AG08396 (cell line): ENCODE data around the gene MTHFSD.

Experiments
- DNase-seq: peaks from one replicate; pipeline ENCODE4 v3.0.0; 2012; ENCODE audit warnings: low spot score, mixed read lengths

MTHFSD gene

DNA sequence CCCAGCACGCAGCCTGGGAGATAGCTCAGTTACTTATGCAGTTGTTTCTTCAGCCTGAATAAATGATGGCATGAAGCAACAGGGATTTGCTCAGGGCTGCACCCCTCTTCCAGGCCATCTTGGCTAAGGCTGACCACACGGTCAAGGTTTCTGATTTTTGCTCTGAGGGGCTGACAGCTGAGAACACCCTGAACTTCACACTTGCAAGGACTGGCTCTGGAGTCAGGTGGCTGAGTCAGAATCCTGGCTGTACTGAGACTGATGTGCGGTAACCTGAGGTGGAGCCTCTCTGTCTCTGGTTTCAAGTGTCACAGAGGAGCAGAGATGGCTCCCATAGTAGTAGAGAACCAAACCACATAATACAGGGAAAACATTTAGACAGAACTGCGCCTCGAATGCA lies 4.8 kb downstream of the MTHFSD start:
- DNase-seq = no peak

- DNase-seq = no peak
These were observed 5.2 kb downstream of the MTHFSD start for GRCh38 chr16:86549893-86550190.

- DNase-seq = no peak
These were observed 5.8 kb downstream of the MTHFSD start for GRCh38 chr16:86549076-86549892.

DNA sequence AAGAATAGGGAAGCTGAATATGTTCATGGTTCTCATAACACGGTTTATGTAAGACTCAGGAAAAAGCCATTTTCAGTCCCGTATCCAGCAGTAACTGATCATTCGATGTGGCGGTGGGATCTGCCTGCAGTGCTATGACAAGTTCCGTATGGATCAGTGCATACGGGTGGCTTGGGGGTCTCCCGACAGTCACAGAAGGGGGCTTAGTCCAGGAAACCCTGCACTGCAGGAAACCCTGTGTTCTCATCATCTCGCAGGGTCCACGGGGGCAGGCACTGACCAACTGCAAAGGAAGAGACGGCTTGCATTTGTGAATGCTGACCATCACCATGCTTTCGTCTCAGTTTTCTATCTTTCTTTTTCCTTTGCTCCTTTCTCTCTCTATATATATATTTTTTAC lies 7.7 kb downstream of the MTHFSD start:
- no peak for DNase-seq

- no peak for DNase-seq
These were observed 8.4 kb downstream of the MTHFSD start for GRCh38 chr16:86546638-86547013.

GRCh38 chr16:86545954-86546637 lies 8.9 kb downstream of the MTHFSD start:
- DNase-seq = no peak

GRCh38 chr16:86545481-86545880 lies 9.6 kb downstream of the MTHFSD start:
- no peak for DNase-seq

- DNase-seq = no peak
These were observed 12.0 kb downstream of the MTHFSD start for GRCh38 chr16:86542756-86543750.

GRCh38 chr16:86541560-86541959 lies 13.5 kb downstream of the MTHFSD start:
- DNase-seq = no peak

DNA sequence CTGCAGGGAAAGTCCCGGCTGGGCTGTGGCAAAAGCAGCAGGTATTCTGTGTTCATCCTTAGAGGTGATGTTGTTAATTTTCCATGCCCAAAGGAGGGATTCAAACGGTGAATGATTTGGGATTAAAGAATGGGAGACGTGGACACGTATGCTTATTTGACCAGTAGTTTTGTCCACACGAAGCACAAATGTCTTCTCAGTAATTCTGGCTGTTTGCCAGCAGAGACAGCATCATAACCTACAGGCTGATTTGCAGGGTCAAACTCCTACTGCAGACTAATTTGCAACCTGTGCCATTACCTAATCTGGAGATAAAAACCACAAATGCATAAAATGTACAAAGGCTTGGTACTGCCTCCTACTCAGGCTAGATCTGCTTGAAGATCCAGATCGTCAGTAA lies 14.1 kb downstream of the MTHFSD start:
- no peak for DNase-seq

DNA sequence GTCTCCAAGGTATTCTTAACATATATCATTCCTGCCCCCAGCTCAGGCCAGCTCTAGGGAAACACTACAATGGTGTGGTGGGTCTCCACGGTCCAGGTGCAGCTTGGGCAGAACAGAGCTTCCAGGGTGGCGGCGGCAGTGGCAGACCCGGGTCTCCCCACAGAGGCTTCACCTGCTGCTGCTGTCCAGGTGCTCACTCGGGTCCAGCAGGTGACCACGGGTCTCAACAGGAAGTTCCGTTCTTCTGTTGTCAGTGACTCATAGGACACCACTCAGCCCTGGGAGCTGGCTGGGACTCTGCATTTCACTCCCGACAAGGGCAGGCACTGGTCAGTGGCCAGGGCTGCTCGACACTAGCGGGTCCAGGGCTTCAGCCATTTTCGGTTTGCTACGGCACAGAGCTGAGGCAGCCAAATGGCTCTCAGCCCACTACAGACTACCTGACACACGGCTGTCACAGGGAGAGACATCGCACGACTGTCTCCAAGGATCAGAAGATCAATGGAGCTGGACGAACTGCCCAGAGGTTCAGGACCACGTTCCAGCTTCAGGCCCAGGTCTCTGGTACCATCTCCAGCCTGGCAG lies 16.7 kb downstream of the MTHFSD start:
- no peak for DNase-seq

- no peak for DNase-seq
These were observed 17.5 kb downstream of the MTHFSD start for GRCh38 chr16:86537486-86537885.

DNA sequence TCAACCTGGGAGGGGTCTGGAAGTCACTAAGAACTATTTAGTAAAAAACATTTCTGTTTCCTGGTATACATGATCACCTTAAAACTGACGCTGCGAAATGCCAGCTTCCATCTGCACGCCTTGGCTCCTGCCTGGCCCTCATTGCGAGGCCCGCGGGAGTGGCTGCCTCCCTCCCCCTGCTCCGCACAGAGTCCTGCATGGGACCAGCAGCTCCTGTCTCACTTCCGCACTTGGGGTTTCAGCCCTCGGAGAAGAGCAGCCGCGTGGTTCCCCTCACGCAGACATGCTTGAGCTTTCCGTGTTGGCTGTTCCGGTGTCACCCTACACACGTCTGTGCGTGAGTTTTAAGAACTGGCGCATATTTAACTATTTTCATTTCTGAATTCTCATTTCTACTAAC lies 18.4 kb downstream of the MTHFSD start:
- no peak for DNase-seq

DNA sequence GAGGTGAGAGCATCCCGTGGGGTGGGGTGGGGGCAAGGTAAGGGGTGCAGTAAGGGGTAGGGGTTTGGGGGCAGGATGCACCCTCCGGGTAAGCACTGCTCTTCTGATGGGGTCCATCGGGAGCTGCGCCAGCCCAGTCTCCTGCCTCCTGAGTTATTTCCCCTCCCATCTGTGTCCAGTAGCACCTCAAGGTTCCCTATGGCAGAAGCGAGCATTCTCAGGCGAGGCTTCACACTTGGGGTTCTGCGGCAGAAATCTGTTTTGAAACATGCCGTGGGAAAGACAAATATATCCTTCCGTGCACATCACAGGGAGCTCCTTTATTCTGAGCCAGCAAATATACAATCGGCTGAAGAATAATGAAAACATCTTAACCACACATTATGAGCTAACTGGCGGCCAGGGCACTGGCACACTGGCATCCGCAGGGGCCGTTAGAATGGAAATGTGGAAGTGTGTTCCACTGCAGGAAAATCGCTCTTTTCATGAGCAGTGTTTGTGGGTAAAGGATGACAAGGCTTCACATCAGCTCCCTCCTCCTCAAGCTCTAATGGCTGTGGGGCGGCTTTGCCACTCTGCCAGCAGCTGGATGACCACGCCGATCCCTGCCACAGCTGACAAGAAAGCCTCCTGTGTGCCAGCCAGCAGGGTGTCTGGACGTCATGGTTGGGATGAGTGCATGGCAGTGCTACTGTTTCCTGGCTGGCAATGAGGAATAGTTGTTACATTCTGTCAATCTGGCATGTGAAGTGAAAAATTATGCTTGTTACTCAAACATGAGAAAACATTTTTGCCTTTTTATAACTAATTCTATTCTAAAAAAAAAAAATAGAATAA lies 20.0 kb downstream of the MTHFSD start:
- no peak for DNase-seq

GRCh38 chr16:86533767-86534351 lies 21.2 kb downstream of the MTHFSD start:
- no peak for DNase-seq

GRCh38 chr16:86533076-86533475 lies 22.0 kb downstream of the MTHFSD start:
- no peak for DNase-seq

GRCh38 chr16:86532526-86532815 lies 22.6 kb downstream of the MTHFSD start:
- DNase-seq = no peak

DNA sequence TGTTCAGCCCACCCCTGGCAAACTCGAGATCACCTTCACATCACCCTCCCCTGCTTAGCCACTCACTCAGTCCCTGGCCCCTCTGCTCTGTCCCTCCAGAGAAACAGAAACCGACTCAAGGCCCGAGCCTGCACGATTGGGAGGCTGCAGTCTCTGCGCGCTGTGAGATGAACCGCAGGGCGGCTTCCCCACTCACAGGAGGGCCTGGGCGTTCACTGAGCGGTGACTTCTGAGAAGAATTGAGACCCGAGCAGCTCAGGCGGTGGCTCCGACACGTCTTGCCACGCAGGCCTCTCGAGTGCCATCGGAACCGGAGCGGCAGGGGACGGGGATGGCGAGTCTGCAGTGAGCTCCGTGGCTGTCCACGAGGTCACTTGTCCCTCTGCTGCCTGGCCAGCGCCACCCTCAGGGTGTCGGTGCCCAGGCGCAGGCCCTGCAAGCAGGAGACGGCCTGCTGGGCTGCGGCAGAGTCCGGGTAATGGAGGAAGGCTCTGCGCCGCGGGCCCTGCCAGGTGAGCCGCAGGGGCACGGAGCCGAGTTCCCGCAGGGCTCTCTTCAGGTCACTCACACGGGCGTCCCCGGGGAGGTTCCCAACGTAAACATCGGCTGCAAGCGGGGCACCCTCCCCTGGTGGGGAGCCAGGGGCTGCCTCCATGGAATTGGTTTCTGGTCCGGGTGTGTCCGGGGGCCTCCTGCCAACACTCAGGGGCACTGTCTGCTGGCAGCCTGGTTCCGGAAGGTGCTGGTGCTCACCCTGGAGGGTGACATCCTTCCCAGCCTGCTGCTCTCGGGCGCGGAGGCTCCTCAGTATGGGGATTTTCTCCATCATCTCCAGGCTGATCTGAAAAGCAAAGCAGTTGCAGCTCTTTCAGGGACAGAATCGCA lies 23.2 kb downstream of the MTHFSD start:
- DNase-seq = no peak

GRCh38 chr16:86531191-86531545 lies 23.9 kb downstream of the MTHFSD start:
- peak; percentile 49 for DNase-seq
